Ramos (cell line): Measurements from ENCODE around the gene CDK8.

Experiments
- in situ Hi-C: fragments of 300-500 bp; cut with MboI; formaldehyde crosslinking; loops from one replicate; pipeline ENCODE4 v1.14.3; 2022; ENCODE audit warnings: low sequenced_read_pairs; ENCODE audit not compliant: unreplicated experiment

Gene CDK8

DNA sequence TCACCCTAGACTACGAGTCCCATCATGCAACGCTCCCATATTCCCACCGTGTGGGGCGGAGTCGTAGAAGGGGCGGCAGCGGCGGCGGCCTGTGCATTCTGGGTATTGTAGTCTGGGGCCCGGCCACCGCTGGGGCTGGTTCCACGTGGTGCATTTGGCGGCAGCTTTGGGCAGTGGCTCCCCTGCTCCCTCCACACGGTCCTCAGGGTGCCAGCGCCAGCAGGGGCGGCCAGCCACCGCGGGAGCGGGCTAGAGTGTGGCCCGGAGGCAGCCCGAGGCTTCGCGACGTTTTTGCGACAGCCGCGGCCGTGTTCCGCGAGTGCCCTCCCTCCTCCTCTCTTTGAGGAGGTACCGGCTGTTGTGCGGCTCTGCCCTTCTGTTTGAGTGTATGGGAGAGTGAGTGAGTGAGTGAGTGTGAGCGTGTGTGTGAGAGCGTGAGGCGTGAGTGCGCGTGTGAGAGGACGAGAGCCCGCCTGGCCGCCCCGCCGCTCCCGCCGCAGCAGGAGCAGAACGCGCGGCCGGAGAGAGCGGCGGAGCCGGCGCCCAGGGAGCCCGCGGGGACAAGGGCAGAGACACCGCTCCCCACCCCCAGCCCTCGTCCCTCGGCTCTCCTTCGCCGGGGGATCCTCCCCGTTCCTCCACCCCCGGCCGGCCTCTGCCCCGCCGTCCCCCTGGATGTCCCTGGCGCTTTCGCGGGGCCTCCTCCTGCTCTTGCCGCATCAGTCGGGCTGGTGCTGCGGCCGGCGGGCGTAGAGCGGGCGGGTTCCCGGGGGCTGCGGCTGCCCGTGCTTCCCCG is at the start of gene CDK8:
TSS of gene CDK8 (plus strand) at position 343 of the 796 bp plus-strand sequence. CDS start 513 bp downstream, outside the sequence.
- in situ Hi-C loops = no loop called here

DNA sequence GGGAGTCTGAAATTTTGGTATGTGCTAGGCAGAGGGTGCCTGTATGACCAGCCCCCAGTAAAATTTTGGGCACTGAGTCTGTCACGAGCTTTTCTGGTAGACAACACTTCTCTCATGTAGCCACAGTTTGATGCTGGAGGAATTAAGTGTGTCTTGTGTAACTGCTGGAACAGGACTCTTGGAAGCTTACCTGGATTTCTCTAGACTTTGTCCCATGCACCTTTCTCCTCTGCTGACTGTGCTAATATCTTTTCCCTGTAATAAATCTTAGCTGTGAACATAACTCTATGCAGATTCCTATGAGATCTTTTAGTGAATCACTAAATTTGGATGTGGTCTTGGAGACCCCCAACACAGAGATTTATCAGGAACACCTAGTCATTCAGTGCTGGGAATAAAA is 45.6 kb upstream of the CDK8 start:
- in situ Hi-C loops = no loop called here

DNA sequence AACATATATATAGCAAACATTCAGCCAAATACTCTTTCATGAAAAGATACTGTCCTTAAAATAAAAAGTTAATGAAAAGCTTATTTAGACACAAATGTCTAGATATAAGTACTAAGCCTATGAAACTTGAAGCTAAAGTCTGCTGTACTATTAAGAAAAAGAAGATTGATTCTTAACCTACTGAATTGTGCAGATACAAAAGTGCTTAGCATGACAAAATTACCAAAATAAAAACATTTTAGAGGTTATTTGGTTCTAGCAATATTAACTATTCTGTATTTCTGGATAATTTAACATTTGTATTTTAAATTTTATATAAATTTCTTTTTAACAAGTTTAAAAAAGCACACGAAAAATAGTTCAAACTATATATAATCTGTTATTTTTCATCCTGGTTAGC is 40.6 kb upstream of the CDK8 start:
- in situ Hi-C loops = no loop called here

DNA sequence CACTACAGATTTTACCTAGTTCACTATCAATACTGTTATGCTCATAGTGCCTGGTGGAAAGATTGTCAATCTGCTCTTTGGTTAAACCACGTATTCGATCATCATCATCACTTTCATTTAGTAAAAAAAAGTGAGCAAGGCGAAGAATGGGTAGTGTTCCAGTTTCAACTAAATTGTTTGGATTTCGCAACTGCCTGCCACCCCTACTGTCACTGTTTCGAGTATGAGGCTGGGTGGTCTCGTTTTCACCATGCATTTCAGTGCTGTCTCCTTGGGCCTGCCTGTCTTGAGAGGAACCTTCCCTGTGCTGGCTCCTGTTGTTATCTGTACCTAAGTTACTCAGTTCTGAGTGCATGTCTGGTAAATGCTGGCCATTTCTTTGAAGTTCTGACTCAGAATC is 39.9 kb upstream of the CDK8 start:
- in situ Hi-C loops = no loop called here

DNA sequence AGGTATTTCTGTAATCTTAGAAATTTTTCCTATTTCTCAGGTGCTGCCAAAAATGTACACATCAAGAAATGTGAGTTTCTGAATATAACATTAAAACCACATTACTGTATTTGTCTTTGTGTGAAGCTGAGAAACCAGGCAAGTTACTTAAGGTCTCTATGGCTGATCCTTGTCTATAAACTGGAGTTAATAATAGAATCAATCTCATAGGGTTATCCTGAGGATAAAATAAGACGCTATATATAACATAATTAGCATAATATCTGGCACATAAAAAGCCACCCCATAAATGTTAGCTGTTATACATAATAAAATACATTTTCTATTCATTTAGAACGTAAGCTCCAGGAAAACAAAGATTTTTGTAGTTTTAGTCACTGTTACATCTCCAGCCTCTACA is 37.9 kb upstream of the CDK8 start:
- in situ Hi-C loops = no loop called here

DNA sequence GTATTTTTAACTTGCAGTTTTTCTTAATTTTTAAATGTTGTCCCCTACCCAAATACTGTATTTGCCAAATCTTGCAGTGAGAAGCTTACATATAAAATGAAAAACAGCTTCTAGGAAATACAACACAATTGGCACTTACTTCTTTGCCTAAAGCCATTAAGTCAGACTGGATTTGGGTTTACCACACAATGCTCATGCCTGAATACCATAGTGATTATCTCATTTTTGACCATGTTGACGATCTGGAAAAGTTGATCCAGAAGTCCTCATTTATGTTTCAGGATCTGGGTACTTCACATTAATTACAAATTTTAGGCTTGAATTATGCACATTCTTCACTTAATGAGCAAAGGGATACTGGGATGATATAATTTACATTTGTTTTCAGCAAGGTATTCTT is 34.2 kb upstream of the CDK8 start:
- in situ Hi-C loops = no loop called here

DNA sequence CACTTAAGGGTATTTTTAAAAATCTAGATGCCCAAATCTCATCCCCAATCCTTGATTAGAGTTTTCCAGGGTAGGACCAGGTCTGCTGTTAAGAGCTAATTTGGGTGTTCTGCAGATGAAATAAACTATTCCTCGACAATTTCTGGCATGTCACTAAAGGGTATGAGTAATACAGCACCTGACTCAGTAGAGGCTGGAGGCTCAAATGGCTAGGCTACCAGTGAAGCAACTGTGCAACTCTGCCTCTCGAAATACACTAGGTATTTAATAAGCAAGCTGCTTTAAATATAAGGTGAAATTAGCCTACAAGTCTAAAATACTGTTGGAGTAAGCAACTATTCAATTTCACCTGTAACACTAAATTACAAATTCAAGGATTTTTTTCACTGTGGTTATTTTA is 33.4 kb upstream of the CDK8 start:
- in situ Hi-C loops = no loop called here

DNA sequence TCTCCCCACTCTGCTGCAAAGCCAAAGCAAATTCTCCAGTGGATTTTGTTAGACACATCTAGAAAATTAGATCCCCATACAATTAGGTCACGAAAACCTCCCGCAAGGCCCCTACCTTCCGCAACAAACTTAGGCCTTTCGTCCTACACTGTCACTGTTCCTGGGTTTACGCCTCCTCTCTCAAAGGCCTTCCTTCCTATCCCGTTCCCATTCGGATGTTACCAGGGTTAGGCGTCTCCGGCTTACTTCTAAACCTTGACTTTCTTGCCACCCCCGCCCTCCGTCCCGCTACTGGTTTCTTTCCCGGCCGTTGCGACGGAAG is 32.6 kb upstream of the CDK8 start:
- in situ Hi-C loops = no loop called here

DNA sequence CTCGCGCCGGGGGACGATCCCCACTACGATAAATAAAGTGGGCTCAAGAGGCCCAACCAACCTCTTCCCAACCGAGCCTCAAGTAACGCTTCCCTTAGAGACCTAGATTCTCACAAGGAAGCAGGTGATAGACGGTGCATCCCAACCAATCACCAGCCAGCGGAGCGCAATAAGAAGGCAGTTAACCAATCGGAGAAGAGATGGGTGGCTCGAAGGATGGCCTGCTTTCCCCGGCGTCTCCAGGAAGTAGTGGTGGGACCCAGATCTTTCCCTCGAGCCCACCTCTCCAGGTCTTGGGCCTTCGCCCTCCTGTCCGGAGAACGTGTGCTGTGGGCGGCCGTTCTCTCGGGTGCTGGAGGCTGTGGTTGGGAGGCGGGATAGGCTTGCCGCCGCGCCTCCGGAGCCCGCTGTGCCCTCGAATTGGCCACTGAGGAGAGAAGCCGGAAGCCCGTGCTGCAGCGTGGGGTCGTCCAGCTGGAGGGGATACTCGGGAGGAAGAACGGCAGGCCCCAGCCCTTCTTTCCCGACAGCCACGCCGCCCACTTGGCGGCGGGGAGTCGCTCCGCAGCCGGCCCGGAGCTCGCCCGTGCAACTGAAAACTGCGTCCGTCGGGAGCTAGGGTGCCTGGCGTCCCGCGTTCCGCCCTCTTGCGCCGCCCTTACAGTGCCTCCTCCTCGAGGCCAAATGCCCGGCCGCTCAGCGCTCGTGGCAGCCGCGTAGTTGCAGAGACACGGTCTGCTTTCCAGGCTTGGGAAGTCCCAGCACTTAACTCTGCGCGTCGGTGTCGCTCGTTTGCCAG is 32.0 kb upstream of the CDK8 start, which contains the start of gene RNF6:
TSS of gene RNF6 (minus strand) at position 594 of the 799 bp plus-strand sequence. CDS start 2,665 bp downstream, outside the sequence.
- in situ Hi-C loops = no loop called here

DNA sequence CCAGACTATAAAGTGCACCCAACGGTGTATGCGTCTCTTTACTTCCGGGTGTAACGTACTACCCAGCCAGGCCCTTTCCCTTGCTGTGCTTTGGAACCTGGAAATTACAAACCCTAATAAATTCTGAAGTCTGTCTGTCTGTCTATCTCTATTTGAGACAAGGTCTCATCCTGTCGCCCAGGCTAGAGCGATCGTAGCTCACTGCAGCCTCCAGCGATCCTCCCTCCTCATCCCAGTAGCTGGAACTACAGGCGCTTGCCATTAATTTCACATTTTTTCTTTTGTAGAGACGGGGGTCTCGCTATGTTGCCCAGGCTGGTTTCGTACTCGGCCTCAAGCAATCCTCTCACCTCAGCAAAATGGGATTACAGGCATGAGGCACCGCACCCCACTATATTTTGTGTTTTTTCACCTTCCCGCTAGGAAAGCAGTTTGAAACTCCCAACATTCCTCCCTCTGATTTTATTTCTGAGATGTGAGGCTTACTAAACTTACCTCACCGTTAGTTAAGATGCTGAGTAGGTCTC is 31.3 kb upstream of the CDK8 start:
- in situ Hi-C loops = no loop called here

DNA sequence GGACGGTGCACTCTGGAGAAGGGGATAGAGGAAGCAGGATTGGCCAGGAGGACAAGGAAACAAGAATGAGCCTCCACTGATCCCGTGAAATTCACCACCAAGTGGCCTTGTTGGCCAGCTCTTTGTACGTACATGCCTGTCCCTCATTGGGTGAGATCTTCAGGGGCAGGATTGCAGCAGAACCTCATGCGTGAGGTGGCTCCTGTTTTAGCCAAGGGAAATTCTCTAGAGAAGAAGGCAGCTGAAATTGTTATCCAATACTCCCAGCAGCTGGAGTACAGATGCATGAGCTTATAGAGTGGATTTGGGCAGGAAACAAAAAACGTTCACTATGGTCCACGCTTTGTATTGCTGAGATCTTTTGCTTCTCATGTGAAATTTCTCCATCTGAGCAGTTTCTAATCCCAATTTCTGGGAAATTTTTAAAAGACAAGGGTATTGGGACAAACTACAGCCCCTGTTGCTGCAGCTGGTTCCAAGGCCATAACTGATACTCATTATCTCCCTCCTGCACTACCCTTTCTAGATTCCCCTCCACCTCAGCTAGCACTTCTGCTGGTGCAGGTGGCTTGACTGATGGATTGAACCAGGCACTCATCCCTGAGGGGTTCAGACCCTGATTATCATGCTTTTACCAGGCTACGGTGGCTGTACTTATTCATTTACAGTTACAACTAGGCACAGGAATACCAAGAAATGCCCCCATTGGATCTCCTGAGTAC is 27.9 kb upstream of the CDK8 start:
- in situ Hi-C loops = no loop called here

DNA sequence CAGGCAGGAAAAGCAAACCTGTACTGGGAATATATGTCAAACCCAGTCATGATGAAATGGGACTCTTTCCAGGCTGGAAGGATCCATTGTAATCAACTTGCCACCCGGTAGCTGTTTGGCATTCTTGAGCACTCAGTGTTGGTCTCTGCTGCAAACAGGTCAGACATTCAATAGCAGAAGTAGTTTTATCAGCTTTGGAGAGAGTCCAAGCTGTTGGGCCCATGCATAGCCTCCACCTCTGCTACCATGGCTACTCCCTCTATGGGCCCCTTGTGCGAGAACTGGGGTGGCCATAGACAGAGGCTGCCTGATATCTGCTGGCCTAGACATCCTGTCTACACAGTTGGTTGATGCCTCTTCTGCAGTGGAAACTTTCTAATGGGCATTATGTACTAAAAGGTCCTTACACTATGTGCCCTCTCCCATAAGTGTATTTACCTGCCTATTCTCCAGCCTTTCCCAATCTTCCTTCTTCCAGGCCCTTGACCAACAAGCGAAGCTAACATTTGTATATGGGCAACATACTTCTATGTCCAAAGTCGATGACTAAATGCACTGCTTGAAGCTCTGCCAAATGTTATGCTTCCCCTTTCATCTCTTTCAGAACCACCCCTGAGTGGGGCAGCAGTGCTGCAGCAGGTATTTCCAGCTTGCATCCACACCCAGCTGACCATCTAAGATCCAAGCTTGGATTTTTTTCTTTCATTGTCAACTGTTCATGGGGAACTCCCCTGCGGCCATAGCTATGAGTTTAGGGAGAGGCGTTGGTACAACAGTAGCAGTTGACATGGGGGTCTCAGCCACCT is 26.6 kb upstream of the CDK8 start:
- in situ Hi-C loops = no loop called here

DNA sequence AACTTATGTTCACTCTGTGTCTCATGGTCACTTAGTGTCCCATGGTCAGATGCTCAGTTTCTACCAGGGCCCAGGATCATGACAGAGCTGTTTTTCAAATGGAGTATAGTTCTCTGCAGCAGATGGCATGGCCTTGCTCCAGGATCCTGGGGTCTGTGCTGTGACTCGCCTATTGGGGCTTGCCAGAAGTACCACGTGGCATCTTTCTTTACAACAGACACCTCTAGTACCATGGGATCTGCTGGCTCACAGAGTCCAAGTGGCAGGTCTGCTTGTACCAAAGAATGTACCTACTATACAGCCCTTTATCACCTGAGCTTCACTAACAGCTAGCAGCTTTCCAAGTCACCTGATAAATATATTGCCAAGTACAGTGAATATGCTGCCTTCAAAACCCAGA is 25.8 kb upstream of the CDK8 start:
- in situ Hi-C loops = no loop called here

DNA sequence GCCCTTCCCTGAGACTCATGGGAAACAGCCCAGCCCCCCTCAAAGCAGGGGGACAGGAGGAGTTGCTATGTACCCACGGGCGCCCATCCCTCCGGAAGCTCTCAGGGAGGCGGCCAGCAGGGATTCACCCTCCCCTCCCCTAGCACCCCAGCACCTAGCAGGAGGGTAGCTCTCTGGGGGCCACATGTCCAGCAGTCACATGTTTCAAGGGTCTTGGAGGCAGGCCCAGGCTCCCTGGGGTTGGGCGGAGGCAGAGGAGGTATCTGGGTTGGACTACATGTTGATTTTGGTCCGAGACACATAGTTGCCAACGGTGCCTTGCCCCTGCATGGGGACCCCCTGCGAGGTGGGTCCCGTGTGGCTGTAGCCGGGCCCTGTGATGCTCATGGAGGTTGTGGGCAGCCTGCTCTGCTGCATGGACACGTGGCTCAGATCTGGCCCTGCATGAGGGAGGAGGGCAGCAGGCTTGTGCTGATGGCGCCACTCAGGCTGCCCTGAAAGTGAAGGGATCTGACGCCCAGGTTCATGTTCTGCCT is 24.8 kb upstream of the CDK8 start:
- in situ Hi-C loops = no loop called here

DNA sequence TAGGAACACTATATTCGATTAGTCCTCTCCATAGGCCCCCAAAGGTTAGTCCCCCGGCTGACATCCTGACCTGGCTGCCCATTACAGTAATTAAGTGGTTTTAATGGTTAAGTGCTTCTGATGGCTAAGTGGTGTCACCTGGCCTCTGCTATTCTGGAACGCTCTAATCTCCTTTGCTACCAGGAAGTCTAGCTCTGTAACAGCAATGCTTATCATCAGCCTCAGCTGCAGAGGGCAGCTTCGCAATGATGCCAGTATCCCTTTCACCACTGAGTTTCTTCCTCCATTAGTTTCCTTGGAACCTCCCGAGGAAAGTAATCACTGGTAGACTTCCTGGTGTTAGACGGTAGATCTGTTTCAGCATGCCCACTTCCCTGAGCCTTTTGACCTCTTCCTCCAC is 23.2 kb upstream of the CDK8 start:
- in situ Hi-C loops = no loop called here

DNA sequence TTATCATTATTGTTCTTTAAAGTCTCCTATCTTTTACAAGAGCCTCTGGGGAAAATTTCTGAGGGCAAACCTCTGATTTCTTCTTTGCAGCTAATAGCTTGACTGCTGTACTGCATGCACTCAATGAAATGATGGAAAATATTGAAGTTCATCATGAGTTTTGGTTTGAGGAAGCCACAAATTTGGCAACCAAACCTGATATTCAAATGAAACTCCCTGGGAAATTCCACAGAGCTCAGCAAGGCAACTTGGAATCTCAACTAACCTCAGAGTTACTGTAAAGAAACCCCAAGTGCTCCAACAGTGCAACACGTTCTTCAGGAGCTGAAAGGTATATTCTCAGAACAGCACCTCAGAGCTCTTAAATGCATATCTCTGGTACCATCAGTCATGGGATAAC is 17.6 kb upstream of the CDK8 start:
- in situ Hi-C loops = no loop called here

DNA sequence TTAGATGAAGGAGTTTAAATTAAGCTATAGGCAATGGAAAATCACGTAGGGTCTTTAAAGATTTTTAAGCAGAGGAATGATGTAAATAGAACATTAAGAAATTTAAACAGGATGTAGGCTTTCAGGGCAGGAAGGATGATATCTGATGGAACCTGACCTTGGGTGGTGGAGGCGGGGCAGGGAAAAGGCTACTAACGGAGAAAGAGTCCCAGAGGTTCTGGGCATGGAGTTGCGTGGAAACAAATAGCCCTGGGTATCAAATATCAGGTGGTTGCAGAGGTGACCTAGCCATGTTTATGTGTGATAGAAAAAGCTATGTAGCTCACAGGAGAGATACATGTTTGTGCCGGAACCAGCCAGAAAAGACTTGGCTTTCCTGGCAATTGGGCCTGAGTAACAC is 7.8 kb upstream of the CDK8 start:
- in situ Hi-C loops = no loop called here

DNA sequence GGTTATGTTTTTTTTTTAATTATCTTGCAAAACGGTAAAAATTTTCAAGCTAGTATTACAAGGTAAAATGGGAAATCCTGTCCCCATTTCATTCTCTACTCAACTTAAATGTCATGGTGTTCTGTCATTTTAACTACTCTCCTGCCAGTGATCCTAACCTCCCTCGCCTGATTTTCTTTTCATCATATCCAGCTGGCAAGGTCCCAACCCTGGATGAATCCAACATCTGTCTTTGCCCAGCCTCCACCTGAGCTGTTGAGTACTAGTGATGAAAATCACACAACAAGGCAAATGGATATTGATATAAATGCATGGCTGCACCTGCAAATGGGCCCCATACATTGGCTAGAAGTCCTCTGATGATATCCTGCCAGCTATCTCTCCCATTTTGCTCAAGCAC is 6.9 kb upstream of the CDK8 start:
- in situ Hi-C loops = no loop called here

DNA sequence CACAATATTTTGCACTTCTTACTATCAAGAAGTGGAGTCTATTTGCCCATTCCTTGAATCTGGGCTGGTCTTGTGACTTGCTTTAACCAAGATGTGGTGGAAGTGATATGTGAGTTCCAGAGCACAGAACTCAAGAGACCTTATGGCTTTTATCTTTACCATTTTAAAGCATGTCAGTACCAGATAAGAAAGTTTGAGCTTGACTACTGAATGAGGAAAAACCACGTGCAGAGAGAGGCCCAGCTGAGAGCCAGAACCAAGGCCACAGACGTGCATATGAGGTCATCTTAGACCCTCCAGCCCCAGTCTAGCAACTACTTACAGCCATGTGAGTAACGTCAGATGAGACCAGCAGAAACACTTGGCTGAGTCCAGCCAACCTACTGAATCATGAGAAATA is 6.3 kb upstream of the CDK8 start:
- in situ Hi-C loops = no loop called here

DNA sequence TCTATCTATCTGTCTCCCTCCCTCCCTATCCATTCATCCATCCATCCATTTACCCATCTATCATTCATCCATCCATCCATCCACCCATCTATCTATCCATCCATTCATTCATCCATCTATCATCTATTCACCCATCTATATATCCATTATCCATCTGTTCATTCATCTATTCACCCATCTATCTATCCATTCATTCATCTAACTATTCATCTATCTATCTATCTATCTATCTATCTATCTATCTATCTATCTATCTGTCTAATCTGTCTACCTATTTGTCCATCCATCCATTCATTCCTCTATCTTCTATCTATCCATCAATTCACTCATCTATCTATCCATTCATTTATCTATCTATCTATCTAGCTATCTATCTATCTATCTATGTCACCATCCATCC is 4.4 kb upstream of the CDK8 start:
- in situ Hi-C loops = no loop called here
